NCI-H2107 treated with DMSO at 0.1 percent for 48 hours (cell line): ENCODE results near the gene FHOD3.

Source experiments
- DNase-seq: peaks from one replicate; lab custom pipeline; 2025; ENCODE audit not compliant: unreplicated experiment; lab: John Stamatoyannopoulos, UW

FHOD3 gene

DNA sequence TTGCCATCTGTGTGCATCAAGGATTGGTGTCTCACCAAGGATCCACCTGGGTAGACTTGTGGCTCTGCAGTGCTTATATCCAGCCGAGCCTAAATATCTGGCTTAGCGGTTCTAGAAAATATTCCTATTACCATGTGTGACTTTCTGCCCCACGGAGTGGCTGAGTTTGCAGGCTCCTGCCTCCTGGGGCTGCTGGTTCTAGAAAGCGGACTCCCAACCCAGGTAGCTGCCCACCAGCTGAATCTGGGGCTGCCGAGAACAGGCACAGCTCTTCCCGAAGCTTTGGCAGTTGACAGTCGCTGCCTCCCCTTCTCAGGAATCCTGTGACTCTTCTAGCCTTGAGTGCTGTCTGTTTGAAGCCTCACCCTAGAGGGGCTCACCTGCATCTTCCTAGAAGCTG, 426.7 kb downstream of the FHOD3 start:
- DNase-seq: no peak

DNA sequence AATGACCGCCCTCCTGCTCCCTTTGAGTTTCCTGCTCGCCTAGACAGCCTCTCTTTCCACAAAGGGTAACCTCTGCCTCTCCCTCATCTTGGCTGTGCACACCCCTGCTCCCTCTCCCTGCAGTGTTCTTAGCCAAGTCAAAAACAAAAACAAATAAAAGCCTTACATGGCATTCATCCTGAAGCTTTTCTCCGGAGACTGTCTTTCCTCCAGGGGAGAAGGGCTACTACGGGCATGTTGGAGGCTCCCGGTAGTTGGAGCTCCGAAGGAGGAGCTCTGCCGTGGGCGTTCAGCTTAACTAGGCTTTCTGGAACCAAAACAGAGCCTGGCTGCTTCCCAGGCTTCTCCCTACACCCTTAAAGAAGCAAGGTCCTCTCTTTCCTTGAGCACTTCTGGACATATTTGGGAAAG, 427.1 kb downstream of the FHOD3 start:
- no peak for DNase-seq

DNA sequence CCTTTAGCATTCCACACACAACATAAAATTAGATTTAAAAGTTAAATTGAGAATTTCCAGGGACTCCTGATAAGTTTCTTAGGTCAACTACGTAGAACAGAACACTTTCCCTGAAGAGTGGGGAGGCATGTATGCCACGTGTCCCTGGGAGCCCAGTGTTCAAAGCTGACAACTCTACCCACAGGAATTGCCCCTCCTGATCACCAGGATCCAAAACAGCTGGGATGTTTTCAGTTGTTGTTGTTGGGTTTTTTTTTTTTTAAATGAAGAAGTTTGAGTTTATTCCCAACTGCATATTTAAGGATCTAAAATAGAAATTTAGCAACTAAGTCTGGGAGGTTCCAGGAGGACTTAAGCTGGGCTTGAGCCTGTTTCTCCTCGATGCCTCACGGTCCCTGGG, 430.8 kb downstream of the FHOD3 start:
- DNase-seq: no peak

DNA sequence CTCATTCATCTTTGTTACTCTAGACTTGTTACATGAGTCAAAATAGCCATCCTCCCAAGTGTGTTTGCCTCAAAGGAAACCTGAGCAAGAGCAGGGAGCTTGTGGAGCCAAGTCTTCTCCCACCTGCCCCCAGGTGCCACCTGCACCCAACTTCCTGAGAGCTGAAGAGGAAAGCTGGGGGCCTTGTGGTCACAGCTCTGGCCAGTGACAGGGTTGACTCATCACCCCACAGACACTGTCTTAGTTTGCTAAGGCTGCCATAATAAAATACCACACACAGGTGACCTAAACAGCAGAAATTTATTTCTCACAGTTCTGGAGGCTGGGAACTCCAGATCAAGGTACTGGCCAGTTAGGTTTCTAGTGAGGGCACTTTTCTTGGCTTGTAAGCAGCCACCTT, 431.7 kb downstream of the FHOD3 start:
- DNase-seq: no peak

DNA sequence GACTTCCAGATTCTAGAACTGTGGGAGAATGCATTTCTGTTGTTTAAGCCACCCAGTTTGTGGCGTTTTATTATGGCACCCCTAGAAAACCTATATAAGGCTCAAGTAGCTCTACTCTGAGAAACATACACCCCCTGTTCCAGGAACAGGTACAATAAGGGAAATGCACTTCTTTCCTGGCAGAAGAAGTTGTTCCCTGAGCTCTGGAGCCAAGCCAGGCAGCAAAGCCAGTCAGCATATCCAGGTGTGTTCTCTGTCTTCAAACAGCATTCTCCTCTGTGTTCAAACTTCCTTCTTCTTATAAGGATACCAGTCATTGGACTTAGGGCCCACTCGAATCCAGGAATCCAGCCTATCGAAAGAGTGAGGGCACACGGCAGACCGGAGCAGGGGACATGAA, 434.8 kb downstream of the FHOD3 start:
- no peak for DNase-seq

DNA sequence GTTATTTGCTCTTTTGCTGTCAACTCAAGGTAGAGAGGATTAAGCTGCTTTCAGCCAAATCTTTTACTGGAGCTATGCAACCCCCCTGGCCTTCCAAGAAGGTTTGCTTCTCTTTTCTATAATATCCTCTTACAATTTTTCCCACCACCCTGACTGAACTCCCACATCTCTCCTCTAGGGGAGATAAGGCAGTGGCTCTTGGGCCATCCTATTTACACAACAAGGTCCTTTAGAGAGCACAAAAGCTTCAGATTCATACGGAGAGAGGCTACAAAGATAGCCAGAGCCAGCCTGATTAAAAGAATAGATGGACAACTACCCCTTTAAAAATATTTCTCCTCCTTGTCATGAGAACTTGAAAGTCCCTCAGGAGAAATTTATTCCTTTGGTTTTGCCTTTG, 435.6 kb downstream of the FHOD3 start:
- DNase-seq: no peak

DNA sequence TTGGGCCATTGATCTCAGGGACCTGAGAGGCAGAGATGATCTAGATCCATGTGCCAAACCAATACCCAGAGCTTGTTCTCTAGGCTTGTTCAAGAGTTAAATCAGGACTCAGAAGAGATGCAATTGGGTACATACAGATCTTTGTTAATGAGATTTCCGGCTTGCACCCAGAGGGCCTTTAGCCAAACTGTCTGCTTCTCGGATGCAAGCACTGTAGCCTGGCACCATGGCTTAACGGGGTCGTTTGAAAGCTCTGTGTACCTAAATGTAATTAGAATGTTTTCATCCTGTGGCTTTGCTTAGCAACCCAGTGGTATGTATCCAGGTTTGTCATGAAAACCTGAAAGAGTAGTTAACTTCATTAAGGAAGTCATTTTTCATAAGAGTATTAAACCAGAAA, 437.1 kb downstream of the FHOD3 start:
- DNase-seq: no peak

DNA sequence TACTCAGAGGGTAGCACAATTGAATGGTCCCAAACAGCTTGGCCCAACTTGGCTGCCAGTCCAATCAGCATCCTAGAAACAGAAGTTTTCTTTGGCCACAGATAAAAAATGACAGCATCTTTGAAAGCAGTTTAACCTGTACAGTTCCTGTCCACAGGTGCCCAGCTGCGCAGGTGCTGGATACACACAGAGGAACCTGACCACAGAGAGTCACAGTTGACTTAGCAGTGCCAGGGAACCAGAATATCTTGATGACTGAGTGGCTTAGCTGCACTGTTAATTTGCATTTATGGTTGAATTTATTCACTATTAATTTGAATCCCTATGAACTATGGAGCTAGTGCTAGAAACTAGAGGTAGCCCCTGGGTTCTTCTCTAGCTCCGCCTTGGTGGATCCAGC, 437.6 kb downstream of the FHOD3 start:
- peak; percentile 42 for DNase-seq

DNA sequence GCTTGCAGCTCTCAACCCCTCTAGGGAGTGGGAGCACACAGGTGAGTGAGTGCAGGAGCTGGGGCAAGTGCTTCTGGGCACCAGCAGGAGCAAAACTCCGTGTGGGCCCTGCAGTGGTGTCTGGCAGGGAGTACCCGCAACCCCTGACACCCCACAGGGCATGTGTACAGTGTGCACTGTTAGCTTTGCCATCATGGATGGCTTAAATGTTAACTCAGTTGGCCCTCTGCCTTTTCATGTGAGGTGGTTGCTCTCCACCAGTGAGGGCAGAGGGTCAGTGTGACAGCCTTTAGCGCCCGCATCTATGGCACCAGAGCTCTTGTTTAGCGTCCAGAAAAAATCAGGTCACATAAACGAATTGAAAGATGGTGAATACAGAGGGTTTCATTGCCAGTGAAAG, 438.6 kb downstream of the FHOD3 start:
- no peak for DNase-seq

DNA sequence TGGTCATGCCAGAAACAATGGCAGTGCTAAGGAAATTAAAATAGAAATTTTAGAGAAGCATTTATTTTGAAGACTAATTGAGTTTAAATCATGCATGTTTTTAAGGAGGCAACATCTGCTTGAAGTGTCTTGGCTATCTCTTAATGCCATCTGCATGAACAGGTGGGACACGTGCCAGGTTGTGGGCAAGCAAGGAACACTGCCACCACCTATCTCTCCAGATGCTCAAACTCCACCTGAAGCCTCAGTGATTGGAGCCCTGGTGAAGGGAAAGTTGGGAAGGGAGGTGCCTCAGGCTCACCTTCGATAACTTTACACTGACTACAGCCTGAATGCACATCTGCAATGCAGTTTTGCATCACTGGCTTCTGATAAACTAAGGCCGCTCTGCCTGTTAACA, 439.8 kb downstream of the FHOD3 start:
- no peak for DNase-seq

DNA sequence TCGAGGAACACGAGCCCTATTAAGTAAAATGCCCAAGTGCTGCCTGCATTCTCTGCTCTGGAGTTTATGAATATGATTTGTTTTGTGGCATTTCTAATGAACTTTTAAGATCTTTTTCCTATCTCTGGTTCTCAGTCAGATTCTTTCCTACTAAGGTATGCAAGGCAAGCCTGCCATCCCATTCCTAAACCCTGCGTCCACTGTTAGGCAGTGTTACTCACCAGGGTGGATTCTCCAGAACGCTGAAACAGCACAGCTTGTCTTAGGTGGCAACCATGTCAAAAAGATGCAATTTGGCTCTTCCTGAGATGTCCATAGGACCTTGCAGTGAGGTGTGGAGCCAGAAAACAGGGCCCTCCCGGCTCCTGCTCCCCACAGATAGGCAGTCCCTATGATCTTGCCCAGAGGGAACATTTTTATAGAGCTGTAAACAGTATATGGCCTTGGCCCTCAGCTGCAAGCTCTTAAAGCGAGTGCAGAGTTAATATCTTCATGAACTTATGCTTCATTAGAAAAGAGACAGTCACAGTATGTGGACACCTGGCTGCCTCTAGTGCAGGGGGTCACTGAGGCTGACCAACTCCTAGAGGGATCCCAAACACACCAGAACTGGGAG, 446.9 kb downstream of the FHOD3 start:
- no peak for DNase-seq

DNA sequence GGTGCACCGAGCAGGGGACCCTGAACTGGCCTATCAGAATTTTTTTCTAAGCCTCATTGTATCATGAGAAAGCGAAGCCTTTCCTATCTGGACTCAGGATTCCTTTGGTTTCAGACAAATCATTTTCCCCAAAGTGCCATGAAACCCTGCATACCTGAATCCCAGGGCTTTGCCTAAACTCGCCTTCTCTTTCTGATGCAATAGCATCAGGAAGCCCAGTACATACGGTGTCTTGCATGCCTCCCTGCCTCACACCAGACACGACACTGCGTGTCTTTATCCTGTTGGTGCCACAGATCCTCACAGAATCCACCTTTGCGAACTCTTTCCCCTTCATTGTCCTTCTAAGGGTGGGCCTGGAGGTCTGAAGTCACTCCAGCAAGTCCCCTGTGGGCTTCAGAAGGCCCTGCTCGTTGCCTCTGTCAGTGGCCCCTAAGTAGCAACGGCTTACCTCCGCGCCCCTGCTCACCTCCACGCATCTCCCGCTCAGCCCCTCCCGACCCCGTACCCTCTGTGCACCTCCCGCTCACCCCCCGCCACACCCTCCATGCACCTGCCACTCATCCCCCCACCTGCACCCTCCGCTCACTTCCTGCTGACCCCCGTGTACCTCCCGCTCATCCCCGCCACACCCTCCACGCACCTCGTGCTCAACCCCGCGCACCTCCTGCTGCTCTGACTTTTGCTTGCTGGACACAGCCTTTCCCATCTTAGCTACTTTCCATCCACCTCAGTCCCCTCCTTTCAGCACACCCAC, 447.9 kb downstream of the FHOD3 start:
- DNase-seq: no peak

DNA sequence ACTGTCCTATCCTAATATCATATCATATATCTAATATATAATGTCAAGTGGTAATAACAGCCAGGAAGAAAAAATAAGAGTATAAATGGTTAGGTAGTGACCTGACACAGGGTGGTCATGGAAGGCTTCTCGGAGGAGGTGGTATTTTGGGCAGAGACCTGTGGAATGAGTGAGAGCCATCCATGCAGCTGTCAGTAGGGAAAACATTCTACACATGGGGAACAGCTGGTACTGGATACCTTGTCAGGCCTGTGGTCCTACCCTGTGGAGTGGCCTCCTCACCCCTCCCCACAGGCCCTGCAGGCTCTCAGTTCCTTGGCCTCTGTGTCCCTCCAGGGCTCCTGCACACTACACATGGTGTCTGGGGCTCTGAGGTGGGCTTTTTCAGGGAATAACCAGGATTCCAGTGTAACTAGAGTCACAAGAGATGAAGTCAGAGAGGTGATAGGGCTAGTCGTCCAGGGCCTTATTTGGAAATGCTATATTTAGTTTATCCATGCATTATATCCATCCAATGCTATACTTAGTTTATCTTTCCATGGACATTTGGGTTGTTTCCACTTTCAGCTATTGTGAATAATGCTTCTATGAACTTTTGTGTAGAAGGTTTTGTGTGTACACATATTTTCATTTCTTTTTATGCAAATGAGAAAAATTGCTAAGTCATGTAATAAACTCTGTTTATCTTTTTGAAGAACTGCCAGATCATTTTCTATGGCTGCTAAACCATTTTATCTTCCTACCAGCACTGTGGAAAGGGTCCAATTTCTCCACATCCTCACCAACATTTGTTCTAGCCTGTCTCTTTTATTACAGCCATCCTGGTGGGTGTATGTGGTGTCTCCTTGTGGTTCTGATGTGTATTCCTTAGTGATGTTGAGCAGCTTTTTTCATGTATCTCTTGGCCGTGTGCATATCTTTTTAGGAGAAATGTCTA, 455.7 kb downstream of the FHOD3 start:
- DNase-seq: no peak

DNA sequence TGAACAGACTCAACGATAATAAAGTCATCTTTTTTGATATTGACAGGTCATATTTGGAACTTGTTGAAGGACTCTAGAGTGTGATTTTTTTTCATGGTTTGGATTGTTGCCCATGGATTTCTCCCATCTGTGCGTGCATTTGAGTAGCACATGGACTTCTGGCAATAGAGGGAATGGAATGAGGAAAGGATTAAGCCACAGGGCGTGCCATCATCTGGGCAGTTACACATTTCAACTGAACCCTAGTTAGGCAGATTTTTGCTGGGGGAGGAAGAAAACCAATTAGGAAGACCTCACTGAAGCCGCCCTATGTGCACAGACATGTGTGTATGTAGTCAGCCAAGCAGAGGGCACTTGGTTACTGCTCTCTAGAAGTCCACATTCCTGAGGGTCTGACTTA, 458.7 kb downstream of the FHOD3 start:
- DNase-seq: no peak

DNA sequence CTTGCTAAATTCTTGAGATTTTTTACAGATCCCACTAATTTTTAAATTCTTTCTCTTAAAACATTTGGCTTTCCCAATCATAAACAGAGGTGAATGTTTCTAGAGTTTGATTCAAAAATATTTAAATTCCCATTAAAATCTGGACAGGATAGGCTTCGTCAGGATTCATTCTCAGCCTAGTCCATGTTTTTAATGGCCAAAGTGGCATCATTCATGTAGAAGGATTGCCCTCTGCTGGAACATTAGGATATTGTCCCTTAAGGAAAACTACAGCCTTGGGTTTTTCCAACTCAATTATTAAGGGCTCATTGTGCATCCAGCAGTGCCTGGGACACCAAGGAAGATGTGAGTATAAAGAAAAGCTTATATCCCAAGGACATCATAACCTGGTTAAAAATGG, 459.6 kb downstream of the FHOD3 start:
- DNase-seq: peak; percentile 19

DNA sequence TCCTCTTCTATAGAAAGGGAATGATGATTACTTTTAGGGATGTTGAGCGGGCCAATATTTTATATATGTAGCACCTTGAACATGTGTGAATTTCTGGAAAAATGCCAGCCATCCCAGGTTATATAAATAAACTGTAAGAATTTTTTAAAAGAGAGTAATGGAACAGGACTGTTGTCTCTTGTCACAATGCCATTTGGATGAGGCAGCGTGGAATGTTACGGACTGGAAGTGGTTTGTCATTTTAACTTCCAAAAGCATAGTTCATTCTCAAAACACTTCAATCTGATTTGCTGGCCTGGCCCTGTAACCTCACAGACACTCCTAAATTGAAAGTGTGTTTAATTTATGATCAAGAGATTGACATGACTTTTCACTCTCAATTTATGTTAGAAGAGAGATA, 460.5 kb downstream of the FHOD3 start:
- no peak for DNase-seq

DNA sequence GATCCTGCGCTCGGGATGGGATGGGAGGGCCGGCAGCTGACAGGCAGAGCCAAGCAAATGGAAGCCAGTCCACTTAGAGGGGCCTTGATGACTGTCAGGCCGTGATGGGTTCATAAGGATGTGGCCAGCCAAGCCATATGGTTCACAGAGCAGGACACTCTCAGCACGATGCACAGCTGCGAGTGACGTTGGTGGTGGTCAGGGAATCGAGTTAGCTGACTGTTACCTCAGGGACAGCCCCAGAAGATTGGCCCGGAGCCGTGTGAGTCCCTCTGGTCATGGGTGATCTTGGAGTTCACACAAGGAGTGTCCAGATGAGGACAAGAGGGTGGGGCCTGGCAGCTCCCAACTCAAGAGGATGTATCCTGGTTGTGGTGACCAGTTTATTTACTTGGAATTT, 461.1 kb downstream of the FHOD3 start:
- no peak for DNase-seq

DNA sequence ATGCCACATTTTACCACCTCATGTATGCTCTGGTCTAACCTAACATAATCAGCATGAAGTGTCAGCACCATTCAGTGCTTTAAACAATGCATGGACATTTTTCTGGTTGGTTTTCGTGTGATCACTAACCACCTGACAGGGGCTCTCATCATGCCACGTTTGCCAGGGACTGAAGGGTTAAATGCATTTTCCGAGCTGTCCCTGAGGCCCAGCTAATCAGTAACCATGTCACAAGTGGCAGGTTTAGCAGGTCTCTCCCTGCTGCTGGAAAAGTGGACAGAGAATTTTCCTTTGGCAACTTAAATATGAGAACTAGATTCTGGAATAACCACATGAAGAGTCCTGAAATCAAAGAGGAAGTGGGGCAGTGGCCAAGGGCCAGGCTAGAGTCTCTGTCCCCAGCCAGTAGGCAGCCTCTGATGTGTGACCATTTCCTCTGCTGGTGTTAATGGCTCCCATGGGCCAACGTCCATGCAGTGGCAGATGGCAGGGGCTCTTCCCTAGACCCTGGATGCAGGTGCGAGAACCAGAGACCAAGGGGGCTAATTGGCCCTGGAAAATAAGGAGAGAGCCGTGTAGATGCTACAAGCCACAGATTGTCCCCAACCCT, 461.8 kb downstream of the FHOD3 start:
- DNase-seq: no peak

DNA sequence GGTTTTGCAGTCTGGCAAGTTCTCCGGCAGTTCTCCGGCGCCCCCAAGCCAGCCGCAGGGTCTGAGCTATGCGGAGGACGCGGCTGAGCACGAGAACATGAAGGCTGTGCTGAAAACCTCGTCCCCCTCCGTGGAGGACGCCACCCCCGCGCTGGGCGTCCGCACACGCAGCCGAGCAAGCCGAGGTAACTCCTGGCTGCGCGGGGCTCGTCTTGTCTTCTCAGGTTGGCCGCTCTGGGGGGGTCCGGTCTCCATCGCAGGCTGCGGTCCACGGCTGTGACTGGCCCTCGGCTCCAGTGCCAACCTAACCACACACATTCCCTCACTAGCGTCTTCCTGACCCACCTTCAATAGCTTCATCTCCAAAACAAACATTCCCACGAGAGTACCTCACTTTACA, 463.1 kb downstream of the FHOD3 start:
- no peak for DNase-seq

DNA sequence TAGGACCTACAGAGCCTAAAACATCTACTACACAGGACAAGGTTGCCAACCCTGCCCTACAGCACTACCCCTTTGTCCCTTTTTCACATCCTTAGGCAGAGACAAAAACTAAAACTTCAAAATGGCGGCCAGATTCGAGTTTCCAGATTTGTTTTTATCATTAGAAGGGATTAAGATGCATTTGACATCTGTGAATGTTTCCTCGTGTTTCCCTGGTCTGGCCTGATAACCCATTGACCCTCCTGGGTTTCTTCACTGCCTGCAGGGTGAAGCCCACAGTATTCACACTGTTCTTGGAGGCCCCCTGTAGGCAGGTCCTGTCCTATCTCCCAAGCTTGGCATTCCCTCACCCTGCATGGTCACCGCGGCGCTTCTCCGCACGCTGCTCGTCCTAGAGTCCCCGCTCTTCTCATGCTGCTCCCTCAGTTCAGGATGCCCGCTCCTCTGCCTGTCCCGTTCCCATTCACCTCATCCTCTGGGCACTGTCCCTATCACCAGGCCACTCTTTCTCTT, 463.7 kb downstream of the FHOD3 start:
- no peak for DNase-seq

DNA sequence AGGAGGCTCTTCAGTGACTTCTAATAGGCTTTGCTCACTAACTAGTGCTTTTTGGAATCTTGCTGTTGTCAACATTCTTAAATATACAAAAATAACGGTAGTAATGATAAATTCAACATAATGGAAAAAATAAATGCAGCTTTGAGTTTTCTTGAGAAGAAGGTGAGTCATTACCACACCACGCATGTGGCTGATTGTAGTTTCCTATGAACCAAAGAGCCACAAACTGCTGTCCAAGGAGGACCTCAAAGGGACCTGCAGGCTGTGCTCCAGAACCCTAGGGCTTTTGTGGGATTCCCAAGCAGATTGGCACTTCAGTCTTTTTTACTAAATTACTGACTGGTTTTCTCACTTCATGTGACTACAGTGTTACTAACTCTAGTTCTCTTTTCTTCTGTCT, 464.6 kb downstream of the FHOD3 start:
- DNase-seq: no peak
